ENCODE results near the gene PTGDS. TPM values are rescaled to one million over a fixed set of nuclear protein-coding genes. Genes with fewer than 3 reads are reported as not detected.

PTGDS gene
- total and polyA plus RNA-seq, 2 donors (not counting 1 experiment from before 2014, with no cell fraction given) = 0.13 TPM; not detected in 1

DNA sequence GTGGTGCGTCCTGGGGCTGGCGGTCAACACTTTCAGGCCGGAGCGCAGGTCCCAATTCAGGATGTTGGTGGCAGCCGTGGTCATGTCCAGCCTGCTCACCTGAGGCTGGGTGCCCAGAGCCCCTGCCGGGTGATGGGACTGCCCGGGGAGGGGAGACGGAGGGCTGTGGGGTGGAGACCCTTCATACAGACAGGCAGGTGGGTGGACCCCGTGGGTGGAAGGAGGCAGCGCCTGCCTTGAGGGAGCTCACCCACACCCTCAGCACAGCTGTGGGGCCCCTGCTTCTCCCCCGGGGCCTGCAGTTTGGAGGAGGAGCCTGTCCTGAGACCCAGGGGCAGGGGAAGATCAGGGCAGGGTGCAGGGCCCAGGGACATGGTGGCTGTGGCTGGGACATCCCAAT, 6.9 kb upstream of the PTGDS start:
- ATAC-seq (ENCODE audit: low read depth) (no peak), DNase-seq (no peak)
- H3K4me3 Mint-ChIP-seq = no peak overlapping the region
- no peaks in the 10 kb centered on the region for H3K9me3 Mint-ChIP-seq (ENCODE audit: insufficient read depth)
- Histone ChIP-seq H3K4me2 (replicated peaks; ENCODE audit: low read depth, low read length, poor library complexity, severe bottlenecking) (no peak overlapping the region), H4K20me1 (ENCODE audit: control insufficient read depth, insufficient read depth, low read length, poor library complexity, severe bottlenecking) (no peaks in the 10 kb centered on the region), H3K36me3 (replicated peaks in 1 of 2; ENCODE audit: control extremely low read depth in 1 of 2, control insufficient read depth in 1 of 2, extremely low read depth in 1 of 2, insufficient read depth in 2 of 2, low read length in 1 of 2) (no peaks in the 10 kb centered on the region), H3K9me3 (ENCODE audit: control extremely low read depth in 1 of 3, control insufficient read depth in 2 of 3, insufficient read depth in 1 of 3, low read length in 2 of 3) (no peaks in the 10 kb centered on the region), H3K9ac (ENCODE audit: low read length) (no peak overlapping the region), H3K27ac (ENCODE audit: low read length in 2 of 2) (no peak overlapping the region), H2AFZ (ENCODE audit: insufficient read depth, low read depth, low read length, poor library complexity, severe bottlenecking) (no peak overlapping the region), H3K4me3 (ENCODE audit: control extremely low read depth in 1 of 5, extremely low read depth in 1 of 5, insufficient read depth in 1 of 5, low read depth in 2 of 5, low read length in 4 of 5) (no peak overlapping the region), H3K4me1 (ENCODE audit: control insufficient read depth in 2 of 2, insufficient read depth in 2 of 2, low read length in 2 of 2) (peaks cover 5 to 10% of the 10 kb centered on the region in 2 donors), H3K27me3 (replicated peaks in 1 of 4; ENCODE audit: control extremely low read depth in 1 of 4, control insufficient read depth in 3 of 4, insufficient read depth in 4 of 4, low read length in 3 of 4) (peaks cover 0 to 8% (median 1%) of the 10 kb centered on the region in 4 experiments), H3K79me2 (ENCODE audit: control insufficient read depth, insufficient read depth, low read length) (no peaks in the 10 kb centered on the region)
- ChIA-PET CTCF (interaction anchor here (0.6 kb wide), 1 partner anchor 212 kb away, joined by 6 read pairs; no protein-coding TSS in a partner anchor), POLR2A (no interaction called here)
- peaks cover 5% of the 10 kb centered on the region for H3K27me3 Mint-ChIP-seq
- no peak for TF ChIP-seq EZH2 (IDR thresholded peaks at IDR 0.05; ENCODE audit: borderline replicate concordance, insufficient read depth, low read depth, low read length, poor library complexity, severe bottlenecking)
- TF ChIP-seq, protein P1, sequence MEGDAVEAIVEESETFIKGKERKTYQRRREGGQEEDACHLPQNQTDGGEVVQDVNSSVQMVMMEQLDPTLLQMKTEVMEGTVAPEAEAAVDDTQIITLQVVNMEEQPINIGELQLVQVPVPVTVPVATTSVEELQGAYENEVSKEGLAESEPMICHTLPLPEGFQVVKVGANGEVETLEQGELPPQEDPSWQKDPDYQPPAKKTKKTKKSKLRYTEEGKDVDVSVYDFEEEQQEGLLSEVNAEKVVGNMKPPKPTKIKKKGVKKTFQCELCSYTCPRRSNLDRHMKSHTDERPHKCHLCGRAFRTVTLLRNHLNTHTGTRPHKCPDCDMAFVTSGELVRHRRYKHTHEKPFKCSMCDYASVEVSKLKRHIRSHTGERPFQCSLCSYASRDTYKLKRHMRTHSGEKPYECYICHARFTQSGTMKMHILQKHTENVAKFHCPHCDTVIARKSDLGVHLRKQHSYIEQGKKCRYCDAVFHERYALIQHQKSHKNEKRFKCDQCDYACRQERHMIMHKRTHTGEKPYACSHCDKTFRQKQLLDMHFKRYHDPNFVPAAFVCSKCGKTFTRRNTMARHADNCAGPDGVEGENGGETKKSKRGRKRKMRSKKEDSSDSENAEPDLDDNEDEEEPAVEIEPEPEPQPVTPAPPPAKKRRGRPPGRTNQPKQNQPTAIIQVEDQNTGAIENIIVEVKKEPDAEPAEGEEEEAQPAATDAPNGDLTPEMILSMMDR (IDR thresholded peaks at IDR 0.05) = no peak
- intact Hi-C loops (cut with micrococcal nuclease) = no loop called here
- peaks cover 11% of the 10 kb centered on the region for H3K4me1 Mint-ChIP-seq
- WGBS (ENCODE audit: insufficient coverage) = 73% methylated on average over 9 of the region's 11 CpGs
- no peak overlapping the region for H3K27ac Mint-ChIP-seq

DNA sequence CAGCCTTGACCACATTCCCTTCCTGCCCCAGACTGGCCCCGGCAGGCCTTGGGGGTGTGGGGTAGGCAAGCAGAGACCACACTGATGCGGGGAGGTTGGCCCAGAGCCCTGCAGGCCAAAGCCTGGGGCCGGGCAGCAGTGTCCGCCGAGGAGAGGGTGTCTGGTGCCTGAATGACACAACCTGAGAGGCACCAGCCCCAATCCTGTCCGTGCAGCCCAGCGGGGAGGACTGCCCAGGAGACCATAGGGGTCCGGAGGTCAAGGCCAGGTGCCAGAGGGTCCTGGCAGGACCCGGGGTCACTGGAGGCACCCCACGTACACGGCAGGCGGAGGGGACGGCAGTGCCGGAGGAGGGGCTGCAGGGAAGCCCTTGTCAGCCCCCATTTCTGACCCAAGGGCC, 5.6 kb upstream of the PTGDS start:
- Histone ChIP-seq H2AFZ (ENCODE audit: insufficient read depth, low read depth, low read length, poor library complexity, severe bottlenecking) (no peak overlapping the region), H3K4me2 (replicated peaks; ENCODE audit: low read depth, low read length, poor library complexity, severe bottlenecking) (no peak overlapping the region), H4K20me1 (ENCODE audit: control insufficient read depth, insufficient read depth, low read length, poor library complexity, severe bottlenecking) (no peaks in the 10 kb centered on the region), H3K9me3 (ENCODE audit: control extremely low read depth in 1 of 3, control insufficient read depth in 2 of 3, insufficient read depth in 1 of 3, low read length in 2 of 3) (no peaks in the 10 kb centered on the region), H3K9ac (ENCODE audit: low read length) (no peak overlapping the region), H3K27me3 (replicated peaks in 1 of 4; ENCODE audit: control extremely low read depth in 1 of 4, control insufficient read depth in 3 of 4, insufficient read depth in 4 of 4, low read length in 3 of 4) (peaks cover 0 to 13% (median 1%) of the 10 kb centered on the region in 4 experiments), H3K27ac (ENCODE audit: low read length in 2 of 2) (no peak overlapping the region), H3K4me1 (ENCODE audit: control insufficient read depth in 2 of 2, insufficient read depth in 2 of 2, low read length in 2 of 2) (no peaks in the 10 kb centered on the region), H3K4me3 (ENCODE audit: control extremely low read depth in 1 of 5, extremely low read depth in 1 of 5, insufficient read depth in 1 of 5, low read depth in 2 of 5, low read length in 4 of 5) (no peak overlapping the region), H3K36me3 (replicated peaks in 1 of 2; ENCODE audit: control extremely low read depth in 1 of 2, control insufficient read depth in 1 of 2, extremely low read depth in 1 of 2, insufficient read depth in 2 of 2, low read length in 1 of 2) (no peaks in the 10 kb centered on the region), H3K79me2 (ENCODE audit: control insufficient read depth, insufficient read depth, low read length) (no peaks in the 10 kb centered on the region)
- no peak for DNase-seq
- H3K9me3 Mint-ChIP-seq (ENCODE audit: insufficient read depth) = no peaks in the 10 kb centered on the region
- WGBS (ENCODE audit: insufficient coverage) = 92% methylated on average over 13 of the region's 14 CpGs
- TF ChIP-seq, protein P1 (IDR thresholded peaks at IDR 0.05) = no peak
- TF ChIP-seq EZH2 (IDR thresholded peaks at IDR 0.05; ENCODE audit: borderline replicate concordance, insufficient read depth, low read depth, low read length, poor library complexity, severe bottlenecking) = no peak
- intact Hi-C loops (cut with micrococcal nuclease) = no loop called here
- peaks cover 3% of the 10 kb centered on the region for H3K4me1 Mint-ChIP-seq
- ChIA-PET CTCF (no interaction called here), POLR2A (interaction anchor here (0.6 kb wide), 1 partner anchor 620 kb away, joined by 3 read pairs; no protein-coding TSS in a partner anchor)
- H3K4me3 Mint-ChIP-seq = no peak overlapping the region
- no peak overlapping the region for H3K27ac Mint-ChIP-seq
- ATAC-seq (ENCODE audit: low read depth) = no peak
- H3K27me3 Mint-ChIP-seq = peaks cover 6% of the 10 kb centered on the region

All from B cell (primary cell).